H9 (cell line): ENCODE data around the gene MARK4. TPM values are rescaled to one million over a fixed set of nuclear protein-coding genes. Genes with fewer than 3 reads are reported as not detected.

ENCODE experiments used
- DNase-seq: peaks from one replicate; pipeline ENCODE4 v3.0.0-alpha.2; 2017
- H2AFZ ChIP-seq: one replicate; pipeline ENCODE4 v1.6.1; 2013; ENCODE audit warnings: mild to moderate bottlenecking, low read length, control low read depth, moderate library complexity
- H2AK5ac ChIP-seq: 2 replicates; pipeline ENCODE4 v1.6.1; 2013; ENCODE audit warnings: low read length, control low read depth, mixed read lengths; ENCODE audit not compliant: insufficient read length
- H2BK120ac ChIP-seq: one replicate; pipeline ENCODE4 v1.6.1; 2013; ENCODE audit warnings: low read depth, mild to moderate bottlenecking, low read length, control low read depth, inconsistent platforms; ENCODE audit not compliant: poor library complexity, severe bottlenecking
- H2BK12ac ChIP-seq: 2 replicates; pipeline ENCODE4 v1.6.1; 2013; ENCODE audit warnings: low read length, control low read depth, mixed read lengths, low read depth; ENCODE audit not compliant: insufficient read length
- H2BK15ac ChIP-seq: 2 replicates; pipeline ENCODE4 v1.6.1; 2013; ENCODE audit warnings: low read depth, low read length, control low read depth
- H2BK20ac ChIP-seq: one replicate; pipeline ENCODE4 v1.6.1; 2013; ENCODE audit warnings: low read depth, mild to moderate bottlenecking, low read length, control low read depth, inconsistent platforms; ENCODE audit not compliant: poor library complexity, severe bottlenecking
- H2BK5ac ChIP-seq: 2 replicates; pipeline ENCODE4 v1.6.1; 2013; ENCODE audit warnings: low read length, control low read depth, mixed read lengths; ENCODE audit not compliant: insufficient read length
- H3K14ac ChIP-seq: 2 replicates; pipeline ENCODE4 v1.6.1; 2013; ENCODE audit warnings: low read length, control low read depth; ENCODE audit not compliant: insufficient read depth
- H3K18ac ChIP-seq: 2 replicates; pipeline ENCODE4 v1.6.1; 2013; ENCODE audit warnings: low read depth, mild to moderate bottlenecking, mixed read lengths, low read length, control low read depth; ENCODE audit not compliant: insufficient read length
- H3K23ac ChIP-seq: 2 replicates; pipeline ENCODE4 v1.6.1; 2013; ENCODE audit warnings: low read length, control low read depth, mixed read lengths, low read depth; ENCODE audit not compliant: insufficient read length
- H3K23me2 ChIP-seq: 2 replicates; pipeline ENCODE4 v1.6.1; 2013; ENCODE audit warnings: low read depth, mild to moderate bottlenecking, mixed read lengths, low read length, control low read depth; ENCODE audit not compliant: insufficient read length, poor library complexity, severe bottlenecking
- H3K27ac ChIP-seq: 2 replicates; pipeline ENCODE4 v1.5.1; 2013; ENCODE audit warnings: low read length, control low read depth, mixed read lengths, low read depth; ENCODE audit not compliant: insufficient read length
- H3K27me3 ChIP-seq: 2 replicates; pipeline ENCODE4 v1.6.1; 2013; ENCODE audit warnings: low read length, control low read depth, inconsistent platforms; ENCODE audit not compliant: insufficient read depth
- H3K4ac ChIP-seq: 2 replicates; pipeline ENCODE4 v1.6.1; 2013; ENCODE audit warnings: low read depth, mild to moderate bottlenecking, control low read depth, inconsistent platforms, low read length, moderate library complexity
- H3K4me1 ChIP-seq: 2 replicates; pipeline ENCODE4 v1.6.1; 2013; ENCODE audit warnings: low read length, control low read depth, inconsistent platforms; ENCODE audit not compliant: insufficient read depth
- H3K4me2 ChIP-seq: 2 replicates; pipeline ENCODE4 v1.6.1; 2013; ENCODE audit warnings: low read length, control low read depth, mixed read lengths; ENCODE audit not compliant: insufficient read length, insufficient read depth
- H3K56ac ChIP-seq: 2 replicates; pipeline ENCODE4 v1.6.1; 2013; ENCODE audit warnings: low read depth, mild to moderate bottlenecking, mixed read lengths, low read length, control low read depth; ENCODE audit not compliant: insufficient read length
- H3K79me1 ChIP-seq: 2 replicates; pipeline ENCODE4 v1.6.1; 2013; ENCODE audit warnings: low read depth, mild to moderate bottlenecking, moderate library complexity, low read length, control low read depth, inconsistent platforms; ENCODE audit not compliant: insufficient read depth, poor library complexity, severe bottlenecking
- H3K79me2 ChIP-seq: 2 replicates; pipeline ENCODE4 v1.6.1; 2013; ENCODE audit warnings: low read length, control low read depth, inconsistent platforms; ENCODE audit not compliant: insufficient read depth
- H3K9ac ChIP-seq: 2 replicates; pipeline ENCODE4 v1.6.1; 2013; ENCODE audit warnings: low read length, control low read depth, mixed read lengths; ENCODE audit not compliant: insufficient read length; ENCODE audit errors: extremely low read depth
- H3K9me3 ChIP-seq: one replicate; pipeline ENCODE4 v1.6.1; 2013; ENCODE audit warnings: low read depth, low read length, inconsistent platforms; ENCODE audit not compliant: control insufficient read depth
- H3T11ph ChIP-seq: one replicate; pipeline ENCODE4 v1.6.1; 2013; ENCODE audit warnings: mild to moderate bottlenecking, low read length, control low read depth, inconsistent platforms
- H4K20me1 ChIP-seq: one replicate; pipeline ENCODE4 v1.6.1; 2013; ENCODE audit not compliant: control insufficient read depth, insufficient read length, insufficient read depth
- H4K5ac ChIP-seq: 2 replicates; pipeline ENCODE4 v1.6.1; 2013; ENCODE audit warnings: low read depth, mild to moderate bottlenecking, mixed read lengths, low read length, control low read depth; ENCODE audit not compliant: insufficient read length
- H4K8ac ChIP-seq: replicated peaks from 2 replicates; pipeline ENCODE4 v1.6.1; 2013; ENCODE audit warnings: low read length, control low read depth, mixed read lengths, low read depth; ENCODE audit not compliant: insufficient read length
- H4K91ac ChIP-seq: 2 replicates; pipeline ENCODE4 v1.6.1; 2013; ENCODE audit warnings: low read depth, mild to moderate bottlenecking, moderate library complexity, mixed read lengths, low read length, control low read depth; ENCODE audit not compliant: insufficient read length
- H3K27ac Mint-ChIP-seq, 3 experiments: 2 replicates in 2 of 3; 3 replicates in 1 of 3; pipeline ENCODE4 v1.8.0; 2020 to 2021; ENCODE audit warnings: mixed read lengths in 3 of 3, mild to moderate bottlenecking in 1 of 3, moderate library complexity in 1 of 3
- H3K27me3 Mint-ChIP-seq: 2 replicates; pipeline ENCODE4 v1.8.0; 2021; ENCODE audit warnings: low read depth, mild to moderate bottlenecking, moderate library complexity, mixed read lengths
- H3K36me3 Mint-ChIP-seq, 3 experiments: 2 replicates in 2 of 3; 3 replicates in 1 of 3; pipeline ENCODE4 v1.8.0; 2020 to 2021; ENCODE audit warnings: low read depth in 3 of 3, mixed read lengths in 3 of 3; ENCODE audit not compliant: insufficient read depth in 1 of 3
- H3K4me1 Mint-ChIP-seq, 2 experiments: 2 replicates each; pipeline ENCODE4 v1.8.0; 2020; ENCODE audit warnings: mixed read lengths in 2 of 2
- H3K4me3 Mint-ChIP-seq, 2 experiments: 2 replicates in 1 of 2; 3 replicates in 1 of 2; pipeline ENCODE4 v1.8.0; 2020 to 2021; ENCODE audit warnings: mild to moderate bottlenecking in 2 of 2, mixed read lengths in 2 of 2, moderate library complexity in 1 of 2
- H3K9me3 Mint-ChIP-seq, 2 experiments: 2 replicates in 1 of 2; 3 replicates in 1 of 2; pipeline ENCODE4 v1.8.0; 2020; ENCODE audit warnings: mild to moderate bottlenecking in 2 of 2, mixed read lengths in 2 of 2, moderate library complexity in 1 of 2
- CTCF ChIP-seq: fragments of 200-600 bp; sonication (generic); conservative IDR thresholded peaks from 3 replicates; pipeline ENCODE4 v1.8.0; 2021; ENCODE audit warnings: antibody characterized with exemption, mild to moderate bottlenecking
- WGBS: extraction: QIAGEN DNeasy Blood & Tissue Kit; methylation state at CpG from one replicate; pipeline ENCODE4 v1.1.7; 2013; ENCODE audit warnings: missing lambda C conversion rate, low lambda C conversion rate, mixed read lengths; ENCODE audit not compliant: insufficient read length; ENCODE audit errors: extremely low coverage; 5-methylcytosine and 5-hydroxymethylcytosine counted together
- total RNA-seq: library from RNA; stranded (reverse); gene quantifications from 2 replicates; pipeline ENCODE4 v1.2.1, GENCODE V29; 2021

MARK4 gene
- total RNA-seq, 1 experiment from 2014 or later: 44.7 TPM

GRCh38 chr19:45283443-45284033 lies 32.5 kb downstream of the MARK4 start:
- Histone ChIP-seq H3K79me2 (no peaks in the 10 kb centered on the region), H3K23me2 (no peaks in the 10 kb centered on the region), H3K23ac (no peak overlapping the region), H3T11ph (no peak overlapping the region), H3K4me2 (no peak overlapping the region), H3K9ac (no peak overlapping the region), H3K14ac (no peak overlapping the region), H4K8ac (no peak overlapping the region), H3K56ac (no peak overlapping the region), H2BK5ac (no peak overlapping the region), H3K27ac (no peak overlapping the region), H3K18ac (no peak overlapping the region), H3K79me1 (no peaks in the 10 kb centered on the region), H2AFZ (no peak overlapping the region), H2BK15ac (no peak overlapping the region), H3K27me3 (no peaks in the 10 kb centered on the region), H3K9me3 (no peaks in the 10 kb centered on the region), H4K20me1 (no peaks in the 10 kb centered on the region), H2BK20ac (no peak overlapping the region), H3K4me1 (no peaks in the 10 kb centered on the region), H4K91ac (no peak overlapping the region), H2BK120ac (no peak overlapping the region), H4K5ac (no peak overlapping the region), H2AK5ac (no peak overlapping the region), H2BK12ac (no peak overlapping the region), H3K4ac (no peak overlapping the region)
- Mint-ChIP-seq H3K27me3 (no peaks in the 10 kb centered on the region), H3K4me3 (no peak overlapping the region), H3K36me3 (peaks cover 17 to 51% (median 46%) of the 10 kb centered on the region in 3 experiments), H3K4me1 (no peaks in the 10 kb centered on the region), H3K27ac (peak overlapping the region in 1 of 3 experiments; percentile 12; a peak in 1 of 7 replicates), H3K9me3 (no peaks in the 10 kb centered on the region)
- no CpG with 5 or more reads among the region's 7 CpGs for WGBS
- TF ChIP-seq CTCF: no peak
- DNase-seq: no peak
